GM12878 (cell line): ENCODE data around the gene STARD10. TPM values are rescaled to one million over a fixed set of nuclear protein-coding genes. Genes with fewer than 3 reads are reported as not detected.

ENCODE experiments used
- ATAC-seq: fragments of 200-7000 bp; cut with Tn5 transposase; 3 replicates; pipeline ENCODE4 v1.9.1; 2020; ENCODE audit warnings: mild to moderate bottlenecking, moderate library complexity
- BruUV-seq: library from RNA; stranded (reverse); fragments of 400-500 nt; replicated peaks from 2 replicates; lab custom pipeline; 2021; lab: Mats Ljungman, UMichigan
- CTCF ChIA-PET: fragments of 300-600 bp; sonication (Branson Sonifier 250); formaldehyde crosslinking; extraction: SDS; loops from one replicate; lab custom pipeline; 2021; ENCODE audit warnings: inconsistent platforms; lab: Yijun Ruan, JAX
- POLR2A ChIA-PET: fragments of 350-600 bp; formaldehyde crosslinking; extraction: SDS; loops from one replicate; lab custom pipeline; 2021; ENCODE audit warnings: inconsistent platforms; lab: Charles Lee
- RAD21 ChIA-PET: fragments of 300-600 bp; sonication (Branson Sonifier 250); formaldehyde crosslinking; loops from one replicate; lab custom pipeline; 2023; ENCODE audit warnings: antibody characterized with exemption; ENCODE audit not compliant: unreplicated experiment; lab: Charles Lee
- SMC1A ChIA-PET: fragments of 300-600 bp; sonication (Branson Sonifier 250); formaldehyde crosslinking; loops from one replicate; lab custom pipeline; 2023; ENCODE audit not compliant: unreplicated experiment, uncharacterized antibody; lab: Charles Lee
- DNase-seq: peaks from one replicate; pipeline ENCODE4 v3.0.0-alpha.2; 2011; ENCODE audit warnings: low read depth, low spot score
- FAIRE-seq: peaks from 3 replicates; lab custom pipeline; 2011; peaks lifted over from hg19 to GRCh38; lab: Jason Lieb, UNC
- H2AFZ ChIP-seq: 2 replicates; pipeline ENCODE4 v1.6.0; 2011; ENCODE audit warnings: low read depth, low read length, control low read depth; ENCODE audit not compliant: control insufficient read depth
- H3K27ac ChIP-seq: 2 replicates; pipeline ENCODE4 v1.5.1; 2011; ENCODE audit warnings: control low read depth; ENCODE audit not compliant: control insufficient read depth, insufficient read depth
- H3K27me3 ChIP-seq, 2 experiments: replicated peaks in 1 of 2; 2 replicates each; pipeline versions ENCODE4 v1.6.0 to v1.6.1; 2011; ENCODE audit warnings: low read length in 1 of 2; ENCODE audit not compliant: control insufficient read depth in 2 of 2, insufficient read depth in 2 of 2
- H3K36me3 ChIP-seq, 2 experiments: 2 replicates each; pipeline ENCODE4 v1.5.1; 2011; ENCODE audit warnings: low read length in 1 of 2; ENCODE audit not compliant: control insufficient read depth in 2 of 2, insufficient read depth in 2 of 2
- H3K4me1 ChIP-seq: 2 replicates; pipeline ENCODE4 v1.6.1; 2011; ENCODE audit warnings: mild to moderate bottlenecking, low read length, moderate library complexity, mixed read lengths; ENCODE audit not compliant: control insufficient read depth, insufficient read depth
- H3K4me2 ChIP-seq: 2 replicates; pipeline ENCODE4 v1.6.0; 2011; ENCODE audit warnings: control low read depth; ENCODE audit not compliant: control insufficient read depth, insufficient read depth
- H3K4me3 ChIP-seq: fragments of 200-600 bp; sonication (generic); 2 replicates; pipeline ENCODE4 v1.5.1; 2016
- H3K79me2 ChIP-seq: 2 replicates; pipeline ENCODE4 v1.6.0; 2011; ENCODE audit warnings: low read length; ENCODE audit not compliant: control insufficient read depth, insufficient read depth
- H3K9ac ChIP-seq: 2 replicates; pipeline ENCODE4 v1.8.0; 2011; ENCODE audit warnings: low read length, control low read depth, mixed read lengths; ENCODE audit not compliant: control insufficient read depth, insufficient read depth
- H3K9me3 ChIP-seq: replicated peaks from 3 replicates; pipeline ENCODE4 v1.5.1; 2011; ENCODE audit warnings: mild to moderate bottlenecking, low read length; ENCODE audit not compliant: control insufficient read depth, insufficient read depth
- H4K20me1 ChIP-seq: 2 replicates; pipeline ENCODE4 v1.6.0; 2011; ENCODE audit not compliant: control insufficient read depth, insufficient read depth
- CREB1 ChIP-seq: IDR thresholded peaks from 2 replicates; pipeline ENCODE4 v1.6.1; 2012; ENCODE audit warnings: low read depth, mild to moderate bottlenecking, inconsistent platforms
- DPF2 ChIP-seq: fragments of 450-650 bp; IDR thresholded peaks from 2 replicates; pipeline ENCODE4 v1.6.1; 2017; ENCODE audit warnings: mild to moderate bottlenecking
- PAX8 ChIP-seq: fragments of 450-650 bp; IDR thresholded peaks from 2 replicates; pipeline ENCODE4 v1.6.1; 2017; ENCODE audit warnings: mild to moderate bottlenecking, moderate library complexity
- WRNIP1 ChIP-seq: IDR thresholded peaks from 2 replicates; pipeline ENCODE4 v1.6.1; 2011; ENCODE audit warnings: low read depth, low read length, improper control_type of control experiment, borderline replicate concordance
- ZNF24 ChIP-seq: fragments of 450-650 bp; IDR thresholded peaks from 2 replicates; pipeline ENCODE4 v1.6.1; 2017; ENCODE audit warnings: antibody characterized with exemption, mild to moderate bottlenecking
- ZSCAN29 ChIP-seq: fragments of 450-650 bp; IDR thresholded peaks from 2 replicates; pipeline ENCODE4 v1.6.1; 2017; ENCODE audit warnings: mild to moderate bottlenecking, moderate library complexity
- WGBS: methylation state at CpG from one replicate; pipeline ENCODE4 v1.1.6; 2016; ENCODE audit warnings: low lambda C conversion rate; ENCODE audit not compliant: insufficient replicate concordance, insufficient coverage; ENCODE audit errors: missing lambda C conversion rate; 5-methylcytosine and 5-hydroxymethylcytosine counted together
- in situ Hi-C: fragments of 300-500 bp; cut with MboI; formaldehyde crosslinking; loops from 9 replicates; pipeline ENCODE4 v1.14.3; 2018; ENCODE audit warnings: mixed read lengths
- intact Hi-C: fragments of 100-400 bp; cut with micrococcal nuclease; formaldehyde crosslinking; loops from one replicate; pipeline ENCODE4 v1.14.2; 2022; ENCODE audit not compliant: unreplicated experiment
- polyA plus RNA-seq, 11 experiments: library from polyadenylated mRNA; depleted of rRNA in 4 of 11; unstranded in 6 of 11; stranded (reverse) in 5 of 11; fragments of >200 nt; fragmentation: Nextera tagmentation in 4 of 11; fragmentation: Illumina TruSeq in 1 of 11; extraction: Ambion mirVana in 4 of 11; extraction: Trizol in 1 of 11; gene quantifications; 1 replicate in 1 of 11; 2 replicates in 10 of 11; pipeline versions ENCODE4 v1.2.1 to v1.2.3, GENCODE V29; 2011 to 2016; ENCODE audit warnings: inconsistent platforms in 2 of 11, missing spikeins in 2 of 11, low read depth in 1 of 11
- total RNA-seq, 4 experiments: library from RNA; depleted of rRNA in 3 of 4; stranded (reverse); fragments of >200 nt in 3 of 4; fragmentation: Illumina TruSeq in 1 of 4; extraction: Trizol in 1 of 4; gene quantifications; 2 replicates each; pipeline versions ENCODE4 v1.2.1 to v1.2.3, GENCODE V29; 2013 to 2021

STARD10 gene
- total and polyA plus RNA-seq, 10 of the 15 experiments (the other 5 are each of a cell fraction or from before 2014, with no cell fraction given): 0.15 to 43.2 (median 23.1) TPM

- Histone ChIP-seq H3K9me3 (no peaks in the 10 kb centered on the region), H3K4me1 (peaks cover 83% of the 10 kb centered on the region), H3K9ac (no peak overlapping the region), H3K4me2 (peak overlapping the region; percentile 11; the same call in 1 of the 2 replicates), H3K36me3 (peaks cover 0 to 1% of the 10 kb centered on the region in 2 experiments; a peak in 1 of 4 replicates), H3K4me3 (no peak overlapping the region), H4K20me1 (no peaks in the 10 kb centered on the region), H2AFZ (no peak overlapping the region), H3K27me3 (no peaks in the 10 kb centered on the region), H3K27ac (peak overlapping the region; percentile 35; the same call in 1 of the 2 replicates), H3K79me2 (peaks cover 87% of the 10 kb centered on the region)
- SMC1A ChIA-PET: interaction anchor here (0.6 to 4.0 kb wide), 5 partner anchors 11 to 73 kb away, joined by 3 to 27 read pairs (median 5); partner anchors contain the start of gene STARD10
- FAIRE-seq (no peak), DNase-seq (no peak), ATAC-seq (no peak)
- intact Hi-C loops (loop anchor here (5.0 to 10.0 kb wide), 4 partner anchors 50 to 412 kb away; partner anchors contain the start of genes ATG16L2 and STARD10), in situ Hi-C loops (no loop called here)
- RAD21 ChIA-PET: interaction anchor here (8.2 kb wide), 1 partner anchor 51 kb away, joined by 55 read pairs; the partner anchor contains the start of gene STARD10
- POLR2A ChIA-PET: interaction anchor here (1.2 to 5.9 kb wide), 2 partner anchors 12 to 51 kb away, joined by 3 to 40 read pairs; partner anchors contain the start of gene STARD10
- BruUV-seq: no TSS peak
- TF ChIP-seq ZSCAN29: no peak
- no peak for TF ChIP-seq DPF2
- TF ChIP-seq ZNF24: no peak
- no peak for TF ChIP-seq CREB1
- TF ChIP-seq WRNIP1: no peak
- TF ChIP-seq PAX8: no peak
- CTCF ChIA-PET: interaction anchor here (7.5 kb wide), 1 partner anchor 15 kb away, joined by 89 read pairs; no protein-coding TSS in a partner anchor
- 90% methylated on average over 7 of the region's 7 CpGs for WGBS
Observed at GRCh38 chr11:72742513-72743320, 51.1 kb downstream of the STARD10 start.
